K562 (cell line): ENCODE data around the gene AP3S1. TPM values are rescaled to one million over a fixed set of nuclear protein-coding genes. Genes with fewer than 3 reads are reported as not detected.

Source experiments
- ARHGAP35 ChIP-seq: fragments of 450-650 bp; IDR thresholded peaks from 2 replicates; pipeline ENCODE4 v1.6.1; 2018; ENCODE audit not compliant: partially characterized antibody
- ARID1B ChIP-seq: fragments of 450-650 bp; IDR thresholded peaks from 2 replicates; pipeline ENCODE4 v1.6.1; 2016; ENCODE audit warnings: antibody characterized with exemption, mild to moderate bottlenecking, inconsistent platforms
- BRD4 ChIP-seq: fragments of 200-600 bp; sonication (generic); IDR thresholded peaks from 2 replicates; pipeline ENCODE4 v1.6.1; 2017; ENCODE audit warnings: inconsistent platforms
- CHD1 ChIP-seq: fragments of 200-600 bp; sonication (generic); IDR thresholded peaks from one replicate; pipeline ENCODE4 v1.6.1; 2012; ENCODE audit warnings: mild to moderate bottlenecking, moderate library complexity, low read length, inconsistent platforms
- HNRNPL ChIP-seq: fragments of 200-400 bp; formaldehyde crosslinking; IDR thresholded peaks from 2 replicates; pipeline ENCODE4 v1.6.1; 2017; ENCODE audit warnings: low read depth, mild to moderate bottlenecking, low read length
- KDM5B ChIP-seq: fragments of 200-600 bp; sonication (generic); IDR thresholded peaks from 2 replicates; pipeline ENCODE4 v1.6.1; 2012; ENCODE audit warnings: low read depth, mild to moderate bottlenecking, moderate library complexity, low read length, control low read depth, inconsistent platforms; ENCODE audit not compliant: insufficient replicate concordance
- KLF6 ChIP-seq: fragments of 250-450 bp; sonication (Bioruptor Pico); IDR thresholded peaks from 2 replicates; pipeline ENCODE4 v1.4.0; 2020; ENCODE audit warnings: mild to moderate bottlenecking, moderate library complexity, borderline replicate concordance
- MTF1 ChIP-seq: fragments of 250-450 bp; sonication (Bioruptor Pico); IDR thresholded peaks from 2 replicates; pipeline ENCODE4 v1.9.0; 2021; ENCODE audit warnings: moderate library complexity, mild to moderate bottlenecking, inconsistent platforms, borderline replicate concordance
- NCOA2 ChIP-seq, 2 experiments: fragments of 450-650 bp; IDR thresholded peaks; 2 replicates each; pipeline ENCODE4 v1.6.1; 2018; ENCODE audit warnings: mild to moderate bottlenecking in 2 of 2, moderate library complexity in 1 of 2; ENCODE audit not compliant: partially characterized antibody in 2 of 2
- NFXL1 ChIP-seq: fragments of 450-650 bp; formaldehyde crosslinking; IDR thresholded peaks from 2 replicates; pipeline ENCODE4 v1.4.0; 2021; ENCODE audit warnings: mild to moderate bottlenecking
- SMAD3 ChIP-seq: fragments of 450-650 bp; formaldehyde crosslinking; conservative IDR thresholded peaks from 2 replicates; pipeline ENCODE4 v1.4.0; 2020; ENCODE audit warnings: mild to moderate bottlenecking
- TCFL5 ChIP-seq: fragments of 250-450 bp; sonication (Bioruptor Pico); conservative IDR thresholded peaks from 2 replicates; pipeline ENCODE4 v1.6.1; 2021; ENCODE audit warnings: mild to moderate bottlenecking, moderate library complexity, matching md5 sums
- ZBTB1 ChIP-seq: sonication (generic); formaldehyde crosslinking; IDR thresholded peaks from 2 replicates; pipeline ENCODE4 v1.8.1; 2023; ENCODE audit warnings: missing genetic modification reagents, low read depth, mild to moderate bottlenecking, borderline replicate concordance
- ZBTB17 ChIP-seq: fragments of 450-650 bp; formaldehyde crosslinking; IDR thresholded peaks from 2 replicates; pipeline ENCODE4 v1.4.0; 2020; ENCODE audit warnings: mild to moderate bottlenecking
- polyA plus RNA-seq, 8 experiments: library from polyadenylated mRNA; depleted of rRNA in 4 of 8; stranded (reverse) in 5 of 8; unstranded in 3 of 8; fragments of >200 nt; fragmentation: Nextera tagmentation in 2 of 8; fragmentation: Illumina TruSeq in 1 of 8; extraction: Ambion mirVana in 2 of 8; extraction: Trizol in 1 of 8; gene quantifications; 2 replicates each; pipeline versions ENCODE4 v1.2.1 to v1.2.3, GENCODE V29; 2011 to 2014; ENCODE audit warnings: inconsistent platforms in 1 of 8, missing spikeins in 1 of 8
- total RNA-seq, 7 experiments: library from RNA; depleted of rRNA in 6 of 7; stranded (reverse); fragments of >200 nt in 6 of 7; fragmentation: Illumina TruSeq in 2 of 7; extraction: Trizol in 2 of 7; gene quantifications; 2 replicates each; pipeline versions ENCODE4 v1.2.1 to v1.2.3, GENCODE V29; 2011 to 2021; ENCODE audit warnings: low replicate concordance in 1 of 7
- TF ChIP-seq, protein P1 (sequence below): fragments of 250-450 bp; sonication (Bioruptor Pico); IDR thresholded peaks from 2 replicates; pipeline ENCODE4 v1.4.0; 2020; ENCODE audit warnings: mild to moderate bottlenecking, moderate library complexity, borderline replicate concordance
- TF ChIP-seq, protein P2 (sequence below): fragments of 450-650 bp; IDR thresholded peaks from 2 replicates; pipeline ENCODE4 v1.6.1; 2016; ENCODE audit warnings: missing biosample characterization, missing genetic modification characterization
- TF ChIP-seq, protein P3 (sequence below): fragments of 450-650 bp; conservative IDR thresholded peaks from 2 replicates; pipeline ENCODE4 v1.6.1; 2016; ENCODE audit warnings: missing genetic modification characterization, low read depth, mild to moderate bottlenecking, control low read depth, missing compliant biosample characterization

AP3S1 gene
- total and polyA plus RNA-seq, 9 of the 15 experiments (the other 6 are each of a cell fraction or from before 2014, with no cell fraction given), result 46.1 to 106 (median 67.3) TPM

DNA sequence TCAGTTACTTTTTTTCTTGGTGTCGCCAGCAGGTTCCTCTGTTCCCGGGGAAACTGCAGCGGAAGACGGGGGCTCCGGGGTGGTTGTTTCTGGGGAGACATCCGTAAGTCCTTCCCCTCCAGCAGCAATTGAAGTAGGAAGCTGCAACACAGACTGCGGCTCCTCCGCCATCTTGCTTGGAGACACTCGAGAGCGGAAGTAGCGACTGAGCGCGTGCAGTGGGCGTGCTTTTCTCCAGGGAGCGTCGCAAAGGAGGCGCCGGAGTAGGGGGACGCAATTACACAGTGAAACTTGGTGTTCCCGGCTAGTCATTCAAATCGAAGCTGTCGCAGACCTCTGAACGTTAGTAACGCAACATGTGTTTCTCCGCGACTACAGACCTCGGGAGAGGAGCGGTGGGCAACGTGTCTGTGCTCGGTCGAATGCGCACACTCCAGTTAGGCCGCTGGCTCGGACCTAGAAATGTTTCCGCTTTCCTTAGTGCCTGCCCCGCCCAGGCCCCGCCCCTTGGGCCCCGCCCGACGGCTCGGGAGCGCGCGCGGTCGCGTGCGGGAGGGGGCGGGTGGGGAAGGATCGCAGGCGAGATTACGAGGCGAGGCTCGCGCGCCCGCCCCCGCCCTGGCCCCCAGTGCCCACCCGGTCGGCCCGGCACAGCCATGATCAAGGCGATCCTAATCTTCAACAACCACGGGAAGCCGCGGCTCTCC lies at the start of gene AP3S1, which contains the start of gene ATG12 (continued):
- TF ChIP-seq SMAD3 (CRISPR knock-in tag) (no peak), KDM5B (peak; percentile 96), MTF1 (no peak), NCOA2 (IDR thresholded peaks at IDR 0.05; ENCODE audit: partially characterized antibody in 2 of 2) (peak in 1 of 2 experiments; percentile 99), ZBTB17 (CRISPR knock-in tag) (no peak; the same call in 1 of the 2 replicates), ARHGAP35 (no peak), TCFL5 (CRISPR knock-in tag) (no peak), KLF6 (CRISPR knock-in tag) (no peak; the same call in 1 of the 2 replicates), HNRNPL (no peak), CHD1 (no peak), NFXL1 (CRISPR knock-in tag) (no peak), BRD4 (no peak), ZBTB1 (no peak; the same call in 1 of the 2 replicates), ARID1B (peak; percentile 39; the same call in 1 of the 2 replicates)
- TF ChIP-seq, protein P1, sequence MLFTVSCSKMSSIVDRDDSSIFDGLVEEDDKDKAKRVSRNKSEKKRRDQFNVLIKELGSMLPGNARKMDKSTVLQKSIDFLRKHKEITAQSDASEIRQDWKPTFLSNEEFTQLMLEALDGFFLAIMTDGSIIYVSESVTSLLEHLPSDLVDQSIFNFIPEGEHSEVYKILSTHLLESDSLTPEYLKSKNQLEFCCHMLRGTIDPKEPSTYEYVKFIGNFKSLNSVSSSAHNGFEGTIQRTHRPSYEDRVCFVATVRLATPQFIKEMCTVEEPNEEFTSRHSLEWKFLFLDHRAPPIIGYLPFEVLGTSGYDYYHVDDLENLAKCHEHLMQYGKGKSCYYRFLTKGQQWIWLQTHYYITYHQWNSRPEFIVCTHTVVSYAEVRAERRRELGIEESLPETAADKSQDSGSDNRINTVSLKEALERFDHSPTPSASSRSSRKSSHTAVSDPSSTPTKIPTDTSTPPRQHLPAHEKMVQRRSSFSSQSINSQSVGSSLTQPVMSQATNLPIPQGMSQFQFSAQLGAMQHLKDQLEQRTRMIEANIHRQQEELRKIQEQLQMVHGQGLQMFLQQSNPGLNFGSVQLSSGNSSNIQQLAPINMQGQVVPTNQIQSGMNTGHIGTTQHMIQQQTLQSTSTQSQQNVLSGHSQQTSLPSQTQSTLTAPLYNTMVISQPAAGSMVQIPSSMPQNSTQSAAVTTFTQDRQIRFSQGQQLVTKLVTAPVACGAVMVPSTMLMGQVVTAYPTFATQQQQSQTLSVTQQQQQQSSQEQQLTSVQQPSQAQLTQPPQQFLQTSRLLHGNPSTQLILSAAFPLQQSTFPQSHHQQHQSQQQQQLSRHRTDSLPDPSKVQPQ (CRISPR knock-in tag), result no peak
- TF ChIP-seq, protein P2, sequence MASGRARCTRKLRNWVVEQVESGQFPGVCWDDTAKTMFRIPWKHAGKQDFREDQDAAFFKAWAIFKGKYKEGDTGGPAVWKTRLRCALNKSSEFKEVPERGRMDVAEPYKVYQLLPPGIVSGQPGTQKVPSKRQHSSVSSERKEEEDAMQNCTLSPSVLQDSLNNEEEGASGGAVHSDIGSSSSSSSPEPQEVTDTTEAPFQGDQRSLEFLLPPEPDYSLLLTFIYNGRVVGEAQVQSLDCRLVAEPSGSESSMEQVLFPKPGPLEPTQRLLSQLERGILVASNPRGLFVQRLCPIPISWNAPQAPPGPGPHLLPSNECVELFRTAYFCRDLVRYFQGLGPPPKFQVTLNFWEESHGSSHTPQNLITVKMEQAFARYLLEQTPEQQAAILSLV (tag), result no peak
- TF ChIP-seq, protein P3, sequence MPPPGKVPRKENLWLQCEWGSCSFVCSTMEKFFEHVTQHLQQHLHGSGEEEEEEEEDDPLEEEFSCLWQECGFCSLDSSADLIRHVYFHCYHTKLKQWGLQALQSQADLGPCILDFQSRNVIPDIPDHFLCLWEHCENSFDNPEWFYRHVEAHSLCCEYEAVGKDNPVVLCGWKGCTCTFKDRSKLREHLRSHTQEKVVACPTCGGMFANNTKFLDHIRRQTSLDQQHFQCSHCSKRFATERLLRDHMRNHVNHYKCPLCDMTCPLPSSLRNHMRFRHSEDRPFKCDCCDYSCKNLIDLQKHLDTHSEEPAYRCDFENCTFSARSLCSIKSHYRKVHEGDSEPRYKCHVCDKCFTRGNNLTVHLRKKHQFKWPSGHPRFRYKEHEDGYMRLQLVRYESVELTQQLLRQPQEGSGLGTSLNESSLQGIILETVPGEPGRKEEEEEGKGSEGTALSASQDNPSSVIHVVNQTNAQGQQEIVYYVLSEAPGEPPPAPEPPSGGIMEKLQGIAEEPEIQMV (tag), result no peak
